ENCODE data around the gene SRSF1.
"Not testable (repeated sequence)": the region's sequence is repeated elsewhere in the genome, so short reads cannot be mapped to it uniquely, and the experiment has no call there.

The SRSF1 gene

GRCh38 chr17:58006924-58007780 is at the start of gene SRSF1:
Gene SRSF1, minus strand, starts transcription at chr17:58007246. Its CDS starts 109 bp downstream, at chr17:58007137.
- peak; percentile 98 for DNase-seq

DNA sequence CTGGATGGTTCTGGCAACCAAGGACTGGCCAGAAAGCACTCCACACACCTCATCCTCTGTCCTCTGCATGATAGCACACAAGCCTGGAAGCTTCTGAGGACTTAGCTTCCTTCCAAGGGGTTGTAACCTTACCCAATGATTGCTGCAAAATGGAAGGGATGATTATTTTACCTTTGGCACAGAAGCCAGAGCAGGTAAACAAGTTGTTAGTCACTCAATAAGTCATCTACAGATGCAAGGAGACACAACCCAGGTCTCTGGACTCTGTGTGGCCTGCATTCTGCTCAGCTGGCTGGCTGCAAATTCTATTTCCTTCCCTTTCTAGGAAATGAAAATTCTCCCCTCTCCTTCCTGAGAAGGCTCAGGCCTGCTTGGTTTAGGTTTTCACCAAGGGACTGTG is 49.4 kb upstream of the SRSF1 start:
- DNase-seq = no peak

DNA sequence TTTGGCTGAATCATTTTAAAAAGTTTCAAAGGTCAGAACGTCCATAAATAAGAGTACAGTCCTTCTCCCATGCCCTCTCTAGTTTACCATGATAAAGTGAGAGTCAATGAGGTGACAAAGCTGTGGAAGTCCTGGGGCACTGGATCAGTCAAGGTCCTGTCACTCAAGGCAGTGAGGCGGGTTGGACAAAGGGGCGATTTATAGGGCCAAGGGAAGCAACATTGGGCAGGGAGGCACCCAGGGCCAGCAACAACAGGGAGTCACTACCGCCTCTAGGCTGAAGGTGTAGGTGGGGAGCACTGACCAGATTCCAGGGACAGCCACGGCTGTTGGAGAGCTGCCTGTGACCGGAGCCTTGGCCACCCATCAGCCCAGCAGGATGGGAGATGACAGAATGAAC is 47.6 kb upstream of the SRSF1 start:
- no peak for DNase-seq

DNA sequence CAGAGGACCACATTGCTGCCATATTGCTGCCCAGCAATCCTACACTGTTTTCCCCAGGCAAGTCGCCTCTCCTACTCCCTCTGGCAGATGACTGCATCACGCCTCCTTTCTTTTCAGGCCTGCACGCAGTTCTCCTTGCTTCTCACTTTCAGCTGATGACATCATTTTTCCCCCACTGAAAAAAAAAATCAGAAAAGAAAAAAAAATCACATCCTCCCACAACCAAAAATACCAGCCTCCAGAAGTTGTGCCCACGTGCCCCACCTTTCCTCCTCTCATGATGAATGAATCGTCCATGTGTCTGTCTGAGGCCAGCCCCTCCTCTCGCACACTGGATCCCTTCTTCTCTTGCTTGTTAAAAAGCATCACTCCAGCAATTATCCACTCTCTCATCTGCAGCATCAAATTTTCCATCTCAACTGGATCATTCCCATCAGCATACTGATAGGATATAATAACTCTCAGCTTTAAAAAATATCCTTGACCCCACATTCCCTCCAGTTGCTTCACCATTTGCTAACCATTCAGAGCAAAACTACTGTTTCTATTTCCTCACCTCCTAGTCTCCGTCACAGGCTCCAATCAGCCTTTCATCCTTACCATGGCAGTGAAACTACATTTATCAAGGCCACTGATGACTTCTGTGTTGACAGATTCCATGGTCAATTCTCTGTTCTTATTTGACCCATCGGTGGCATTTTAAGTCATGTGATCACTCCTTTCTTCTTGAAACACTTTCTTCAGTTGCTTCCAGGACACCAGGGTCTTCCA is 46.1 kb upstream of the SRSF1 start:
- DNase-seq = no peak

- DNase-seq = no peak
Observed at GRCh38 chr17:58052407-58052806, 45.4 kb upstream of the SRSF1 start.

DNA sequence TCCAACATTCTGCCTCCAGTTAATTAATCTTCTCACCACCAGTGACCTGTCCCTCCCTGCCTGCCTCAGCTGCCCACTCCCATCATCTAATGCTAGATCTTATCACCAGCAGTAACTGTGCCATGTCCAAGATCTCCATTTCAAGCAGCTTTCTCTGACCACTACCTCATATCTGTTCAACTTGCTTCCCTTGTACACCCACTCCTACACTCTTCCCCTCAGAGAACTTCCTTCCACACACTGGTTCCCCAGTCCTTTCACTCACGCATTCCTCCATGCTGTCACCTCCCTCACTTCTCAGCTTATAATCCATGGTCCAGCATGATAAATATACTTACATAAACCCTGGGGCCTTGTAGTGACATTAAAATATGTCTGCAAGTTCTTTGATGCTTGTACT is 44.4 kb upstream of the SRSF1 start:
- DNase-seq = no peak

DNA sequence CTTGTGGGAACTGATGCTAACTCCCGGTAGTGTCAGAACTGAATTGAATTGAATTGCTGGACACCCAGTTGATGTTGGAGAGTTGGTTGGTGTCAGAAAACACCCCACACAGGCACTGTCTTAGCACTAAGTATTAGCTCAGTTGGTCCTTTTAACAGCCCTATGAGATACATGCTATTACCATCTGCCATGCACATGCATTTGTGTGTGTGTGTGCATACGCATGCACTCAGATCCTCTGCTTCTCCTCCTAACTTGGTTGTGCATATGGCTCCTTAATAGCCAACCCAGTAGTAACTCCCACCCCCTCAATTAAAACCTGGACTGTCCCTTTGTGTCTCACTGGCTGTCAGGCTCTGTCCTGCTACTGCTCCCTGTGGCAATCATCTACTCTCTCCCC is 43.9 kb upstream of the SRSF1 start:
- no peak for DNase-seq

DNA sequence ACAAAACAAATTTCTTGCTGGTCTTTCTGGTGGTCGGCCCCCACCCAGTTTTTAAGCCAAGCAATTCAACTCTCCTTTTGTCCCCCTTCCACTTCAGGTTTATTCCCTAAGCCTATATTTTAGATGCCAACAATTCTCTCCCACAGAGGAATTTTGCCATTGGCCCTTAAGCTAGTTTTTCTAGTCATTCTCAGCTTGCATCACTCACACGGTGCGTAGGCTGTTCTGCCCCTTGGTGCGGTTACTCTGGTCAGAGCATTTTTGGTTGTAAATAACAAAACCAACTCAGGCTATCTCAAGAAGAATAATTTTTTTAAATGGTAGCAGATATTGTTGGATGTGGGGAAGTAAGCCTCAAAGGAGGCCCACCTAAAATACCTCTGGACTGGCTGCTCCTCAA is 42.5 kb upstream of the SRSF1 start:
- DNase-seq = no peak

- no peak for DNase-seq
Observed at GRCh38 chr17:58047376-58048150, 40.5 kb upstream of the SRSF1 start.

GRCh38 chr17:58046239-58047094 is 39.4 kb upstream of the SRSF1 start:
- DNase-seq = no peak

- not testable (repeated sequence) for DNase-seq
Observed at GRCh38 chr17:58044256-58044655, 37.2 kb upstream of the SRSF1 start.

- DNase-seq = no peak
Observed at GRCh38 chr17:58043221-58044181, 36.5 kb upstream of the SRSF1 start.

- DNase-seq = no peak
Observed at GRCh38 chr17:58041161-58041560, 34.1 kb upstream of the SRSF1 start.

DNA sequence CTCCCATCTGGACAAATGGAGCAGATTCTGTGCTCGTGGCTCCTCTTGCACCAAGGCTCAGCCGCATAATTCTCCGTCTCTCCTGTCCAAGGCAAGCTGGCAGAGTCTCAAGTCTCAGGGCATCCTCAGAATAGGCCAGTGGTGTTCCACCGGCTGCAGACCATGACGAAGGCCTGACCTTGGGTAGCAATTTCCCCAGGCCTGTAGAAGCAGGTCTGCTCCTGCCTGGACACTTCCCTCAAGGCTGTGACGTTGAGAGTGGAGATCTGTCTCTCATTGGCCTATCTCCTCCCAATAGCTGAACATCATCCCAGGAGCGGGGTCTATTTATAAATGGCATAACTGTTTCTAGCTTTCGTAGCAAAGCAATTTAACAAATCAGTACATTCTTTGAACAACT is 33.3 kb upstream of the SRSF1 start:
- no peak for DNase-seq

- DNase-seq = no peak
Observed at GRCh38 chr17:58039975-58040374, 32.9 kb upstream of the SRSF1 start.

DNA sequence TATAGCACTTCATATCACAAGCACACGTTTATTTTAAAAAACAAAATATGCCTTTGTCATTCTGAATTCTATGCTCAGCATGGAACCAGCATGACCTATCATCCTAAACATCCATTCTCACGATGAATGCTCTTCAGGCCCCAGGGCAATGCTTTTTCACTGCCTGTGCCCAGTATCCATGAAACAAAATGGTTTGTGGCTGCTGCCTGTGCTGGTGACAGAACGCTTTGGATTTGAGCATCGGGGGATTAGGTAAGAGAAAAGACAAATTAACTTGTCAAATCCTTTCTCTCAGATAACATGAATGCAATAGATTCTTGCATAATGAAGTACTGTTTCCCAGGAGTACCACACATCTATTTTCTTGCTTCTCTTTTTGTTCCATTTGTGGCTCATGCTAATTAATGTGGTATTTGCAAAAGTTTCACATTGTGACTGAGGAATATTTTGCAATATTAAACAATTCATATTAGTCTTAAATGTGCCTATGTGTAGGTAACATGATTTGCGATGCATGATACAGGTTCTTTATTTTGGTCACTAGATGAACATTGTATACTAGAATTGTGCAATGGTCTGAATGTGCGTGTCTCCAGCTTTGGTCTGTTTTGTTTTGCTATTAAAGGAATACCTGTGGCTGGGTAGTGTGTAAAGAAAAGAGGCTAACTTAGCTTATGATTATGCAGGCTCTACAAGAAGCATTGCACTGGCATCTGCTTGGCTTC is 25.8 kb upstream of the SRSF1 start:
- DNase-seq = no peak

DNA sequence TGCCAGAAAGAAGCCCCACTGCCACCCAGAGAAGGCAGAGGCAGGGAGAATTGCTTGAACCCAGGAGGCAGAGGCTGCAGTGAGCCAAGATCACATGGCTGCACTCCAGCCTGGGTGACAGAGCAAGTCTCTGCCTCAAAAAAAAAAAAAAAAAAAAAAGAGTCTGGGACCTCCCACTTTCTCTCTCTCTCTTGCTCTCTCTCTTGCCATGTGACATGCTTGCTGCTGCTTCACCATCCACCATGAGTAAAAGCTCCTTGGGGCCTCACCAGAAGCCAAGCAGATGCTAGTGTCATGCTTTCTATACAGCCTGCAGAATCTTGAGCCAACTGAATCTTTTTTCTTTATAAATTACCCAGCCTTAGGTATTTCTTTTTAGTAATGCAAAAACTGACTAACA is 21.5 kb upstream of the SRSF1 start:
- no peak for DNase-seq

- no peak for DNase-seq
Observed at GRCh38 chr17:58020401-58020800, 13.4 kb upstream of the SRSF1 start.

DNA sequence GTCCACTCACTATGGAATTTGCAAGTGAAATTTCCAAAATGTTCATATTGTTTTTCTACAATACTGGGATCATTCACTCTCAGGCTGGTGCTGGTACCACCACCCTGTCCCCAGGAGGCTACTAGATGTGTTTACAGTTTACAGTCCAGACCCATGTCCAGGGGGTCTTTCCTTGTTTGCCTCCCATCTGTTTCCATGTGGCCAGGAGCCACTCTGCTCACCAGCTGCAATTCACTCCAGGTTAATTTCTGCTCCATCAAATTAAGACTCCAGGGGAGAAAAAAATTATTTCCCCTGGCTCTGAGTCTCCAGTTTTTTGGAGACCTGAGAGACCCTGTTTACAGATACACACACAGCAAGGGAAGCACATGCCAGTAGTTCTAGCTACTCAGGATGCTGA is 12.5 kb upstream of the SRSF1 start:
- no peak for DNase-seq

DNA sequence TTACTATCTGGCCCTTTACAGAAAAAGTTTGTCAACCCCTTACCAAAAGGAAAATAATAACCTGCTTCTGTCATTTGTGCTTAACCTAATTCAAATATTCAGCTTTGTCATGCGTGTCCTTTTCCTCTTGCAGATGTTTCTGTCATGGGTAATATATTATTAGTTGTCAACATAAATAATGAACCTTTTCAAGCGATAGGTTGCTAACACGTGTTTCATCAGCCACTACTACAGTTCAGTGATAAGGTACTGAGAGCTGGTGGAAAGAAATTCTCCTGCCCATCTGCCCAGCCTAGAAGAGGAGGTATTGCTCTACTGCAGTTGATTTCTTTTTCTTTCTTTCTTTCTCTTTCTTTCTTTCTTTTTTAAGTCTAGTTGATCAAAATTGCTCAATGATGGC is 12.0 kb upstream of the SRSF1 start:
- DNase-seq = no peak
